ENCODE data around the gene PCLO. TPM values are rescaled to one million over a fixed set of nuclear protein-coding genes. Genes with fewer than 3 reads are reported as not detected.

PCLO gene
- total and polyA plus RNA-seq, 9 of the 15 experiments (the other 6 are each of a cell fraction or from before 2014, with no cell fraction given) = under 0.01 to 0.01 TPM; not detected in 7

DNA sequence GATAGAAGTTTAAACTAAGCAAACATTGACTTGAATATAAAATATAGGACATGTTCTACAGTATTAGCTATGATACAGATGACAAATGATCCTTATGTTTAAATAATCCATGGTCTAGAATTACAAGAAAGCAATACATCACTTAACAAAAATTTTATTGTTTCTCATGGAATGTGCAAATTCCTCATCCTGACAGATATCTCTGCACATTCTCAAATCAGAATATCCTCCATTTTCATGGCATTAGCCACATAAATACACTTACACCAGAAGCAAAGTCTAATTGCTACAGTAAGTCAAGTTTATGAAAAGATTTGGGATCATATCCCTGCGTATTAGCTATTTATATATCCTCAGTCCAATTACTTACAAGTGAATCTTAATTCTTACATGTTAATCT is 57.6 kb downstream of the PCLO start:
- Histone ChIP-seq H3K79me2 (ENCODE audit: control insufficient read depth, insufficient read depth, low read length) (no peaks in the 10 kb centered on the region), H3K36me3 (ENCODE audit: control insufficient read depth, insufficient read depth, low read length) (no peaks in the 10 kb centered on the region), H3K27me3 (ENCODE audit: control insufficient read depth in 2 of 2, insufficient read depth in 2 of 2, low read length in 2 of 2) (no peaks in the 10 kb centered on the region), H2AFZ (ENCODE audit: low read depth, low read length) (no peak overlapping the region), H4K20me1 (replicated peaks; ENCODE audit: control insufficient read depth, insufficient read depth, low read length) (no peaks in the 10 kb centered on the region), H3K4me3 (no peak overlapping the region), H3K9ac (ENCODE audit: insufficient read depth in 1 of 2, low read depth in 2 of 2, low read length in 2 of 2) (no peak overlapping the region), H3K27ac (ENCODE audit: extremely low read depth, low read depth, low read length) (no peak overlapping the region), H3K9me3 (replicated peaks; ENCODE audit: control insufficient read depth, insufficient read depth, low read depth, low read length) (no peaks in the 10 kb centered on the region; the same call in 1 of the 2 replicates), H3K9me1 (ENCODE audit: control insufficient read depth, insufficient read depth, low read length) (no peaks in the 10 kb centered on the region), H3K4me1 (replicated peaks in 1 of 2; ENCODE audit: control insufficient read depth in 2 of 2, insufficient read depth in 2 of 2, low read length in 2 of 2) (no peaks in the 10 kb centered on the region), H3K4me2 (ENCODE audit: insufficient read depth, low read length) (no peak overlapping the region)
- CTCF ChIA-PET (ENCODE audit: low intra/inter-chr PET ratio) = no interaction called here
- FAIRE-seq (no peak), ATAC-seq (no peak), DNase-seq (ENCODE audit: extremely low read depth in 1 of 4, low spot score in 3 of 4) (no peak)
- POLR2A ChIA-PET = no interaction called here
- BruUV-seq (replicated peaks) = no TSS peak
- 5% methylated on average over 1 of the region's 1 CpG for WGBS (ENCODE audit: insufficient coverage, low coverage, missing lambda C conversion rate)
- intact Hi-C loops (cut with micrococcal nuclease) = no loop called here
- in situ Hi-C loops (cut with MboI) = no loop called here
- TF ChIP-seq ZNF347 (CRISPR knock-in tag; IDR thresholded peaks at IDR 0.05; ENCODE audit: low read depth) (no peak), HCFC1 (IDR thresholded peaks at IDR 0.05; ENCODE audit: low read depth, low read length) (no peak), NBN (IDR thresholded peaks at IDR 0.05; ENCODE audit: low read depth) (no peak), ZNF263 (CRISPR knock-in tag; IDR thresholded peaks at IDR 0.05; ENCODE audit: borderline replicate concordance) (no peak), GATA2 (CRISPR knock-in tag; IDR thresholded peaks at IDR 0.05) (no peak), ZNF766 (CRISPR knock-in tag; conservative IDR thresholded peaks at IDR 0.05) (no peak)

DNA sequence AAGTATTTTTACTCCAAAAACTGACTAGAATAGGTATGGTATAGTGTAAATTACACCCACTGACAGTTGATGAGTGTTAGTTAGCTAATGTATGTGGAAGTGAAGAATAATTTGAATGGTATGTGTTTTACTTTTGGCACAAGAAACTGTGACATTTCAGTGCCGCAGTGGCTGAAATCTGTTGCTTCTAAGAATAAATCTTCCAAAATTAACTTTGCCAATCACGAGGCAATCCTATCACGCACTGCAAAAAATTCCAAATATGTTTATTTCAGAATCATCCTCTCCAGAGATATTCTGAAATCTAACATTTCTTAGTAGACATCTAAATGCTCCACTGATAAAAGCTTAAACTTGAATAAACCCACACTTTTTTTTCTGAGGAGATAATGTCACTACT is 61.2 kb downstream of the PCLO start:
- Histone ChIP-seq H3K9me3 (replicated peaks; ENCODE audit: control insufficient read depth, insufficient read depth, low read depth, low read length) (no peaks in the 10 kb centered on the region; the same call in 1 of the 2 replicates), H3K9me1 (ENCODE audit: control insufficient read depth, insufficient read depth, low read length) (no peaks in the 10 kb centered on the region), H4K20me1 (replicated peaks; ENCODE audit: control insufficient read depth, insufficient read depth, low read length) (no peaks in the 10 kb centered on the region), H3K27me3 (ENCODE audit: control insufficient read depth in 2 of 2, insufficient read depth in 2 of 2, low read length in 2 of 2) (no peaks in the 10 kb centered on the region), H3K27ac (ENCODE audit: extremely low read depth, low read depth, low read length) (no peak overlapping the region), H3K4me1 (replicated peaks in 1 of 2; ENCODE audit: control insufficient read depth in 2 of 2, insufficient read depth in 2 of 2, low read length in 2 of 2) (no peaks in the 10 kb centered on the region), H3K36me3 (ENCODE audit: control insufficient read depth, insufficient read depth, low read length) (no peaks in the 10 kb centered on the region), H3K9ac (ENCODE audit: insufficient read depth in 1 of 2, low read depth in 2 of 2, low read length in 2 of 2) (no peak overlapping the region), H2AFZ (ENCODE audit: low read depth, low read length) (no peak overlapping the region), H3K4me2 (ENCODE audit: insufficient read depth, low read length) (no peak overlapping the region), H3K79me2 (ENCODE audit: control insufficient read depth, insufficient read depth, low read length) (no peaks in the 10 kb centered on the region), H3K4me3 (no peak overlapping the region)
- 0% methylated on average over 3 of the region's 3 CpGs for WGBS (ENCODE audit: insufficient coverage, low coverage, missing lambda C conversion rate)
- no peak for ATAC-seq
- intact Hi-C loops (cut with micrococcal nuclease) = no loop called here
- in situ Hi-C loops (cut with MboI) = no loop called here
- BruUV-seq (replicated peaks) = no TSS peak
- ChIA-PET CTCF (ENCODE audit: low intra/inter-chr PET ratio) (no interaction called here), POLR2A (no interaction called here)
- no peak for FAIRE-seq
- DNase-seq (ENCODE audit: extremely low read depth in 1 of 4, low spot score in 3 of 4) = no peak
- no peak for TF ChIP-seq ZNF197 (CRISPR knock-in tag; IDR thresholded peaks at IDR 0.05; ENCODE audit: low read depth)
- no peak for TF ChIP-seq SMARCA4 (IDR thresholded peaks at IDR 0.05)
- TF ChIP-seq ZNF174 (CRISPR knock-in tag; IDR thresholded peaks at IDR 0.05) = no peak
- TF ChIP-seq, protein P1, sequence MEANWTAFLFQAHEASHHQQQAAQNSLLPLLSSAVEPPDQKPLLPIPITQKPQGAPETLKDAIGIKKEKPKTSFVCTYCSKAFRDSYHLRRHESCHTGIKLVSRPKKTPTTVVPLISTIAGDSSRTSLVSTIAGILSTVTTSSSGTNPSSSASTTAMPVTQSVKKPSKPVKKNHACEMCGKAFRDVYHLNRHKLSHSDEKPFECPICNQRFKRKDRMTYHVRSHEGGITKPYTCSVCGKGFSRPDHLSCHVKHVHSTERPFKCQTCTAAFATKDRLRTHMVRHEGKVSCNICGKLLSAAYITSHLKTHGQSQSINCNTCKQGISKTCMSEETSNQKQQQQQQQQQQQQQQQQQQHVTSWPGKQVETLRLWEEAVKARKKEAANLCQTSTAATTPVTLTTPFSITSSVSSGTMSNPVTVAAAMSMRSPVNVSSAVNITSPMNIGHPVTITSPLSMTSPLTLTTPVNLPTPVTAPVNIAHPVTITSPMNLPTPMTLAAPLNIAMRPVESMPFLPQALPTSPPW (CRISPR knock-in tag; IDR thresholded peaks at IDR 0.05) = no peak
